T-helper 17 cell (primary cell): Measurements from ENCODE around the gene ZNF423. TPM values are rescaled to one million over a fixed set of nuclear protein-coding genes. Genes with fewer than 3 reads are reported as not detected.

Source experiments
- ATAC-seq: fragments of 150-1000 bp; cut with Tn5 transposase; 2 replicates; pipeline ENCODE4 v1.10.0; 2021; ENCODE audit warnings: mild to moderate bottlenecking, moderate library complexity
- DNase-seq, 3 donors: peaks; one replicate each; pipeline versions ENCODE4 v3.0.0 to v3.0.0-alpha.2; 2020 to 2021
- H3K9me3 ChIP-seq: one replicate; pipeline ENCODE4 v1.7.0; 2013; ENCODE audit warnings: low read length, mild to moderate bottlenecking; ENCODE audit not compliant: control insufficient read depth, poor library complexity, severe bottlenecking
- H3K27ac Mint-ChIP-seq: one replicate; pipeline ENCODE4 v1.8.0; 2022; ENCODE audit warnings: mild to moderate bottlenecking, moderate library complexity, mixed read lengths
- H3K27me3 Mint-ChIP-seq: one replicate; pipeline ENCODE4 v1.8.0; 2022; ENCODE audit warnings: mixed read lengths
- H3K36me3 Mint-ChIP-seq: one replicate; pipeline ENCODE4 v1.8.0; 2022; ENCODE audit warnings: low read depth, mixed read lengths
- H3K4me1 Mint-ChIP-seq: one replicate; pipeline ENCODE4 v1.8.0; 2022; ENCODE audit warnings: mild to moderate bottlenecking, mixed read lengths
- H3K4me3 Mint-ChIP-seq: one replicate; pipeline ENCODE4 v1.8.0; 2022; ENCODE audit warnings: mild to moderate bottlenecking, moderate library complexity, mixed read lengths
- total RNA-seq, 4 donors: library from RNA in 2 of 4; stranded (reverse) in 2 of 4; gene quantifications; one replicate each; pipeline ENCODE4 v1.2.3 and lab custom pipeline; 2022 to 2026

The ZNF423 gene
- total RNA-seq, 2 donors from 2014 or later = not detected

GRCh38 chr16:49440156-49441065, 415.5 kb downstream of the ZNF423 start:
- DNase-seq (no peak), ATAC-seq (no peak)
- Mint-ChIP-seq H3K4me1 (peaks cover 3% of the 10 kb centered on the region), H3K27ac (no peak overlapping the region), H3K4me3 (no peak overlapping the region), H3K27me3 (peaks cover 22% of the 10 kb centered on the region), H3K36me3 (no peaks in the 10 kb centered on the region)
- no peaks in the 10 kb centered on the region for H3K9me3 ChIP-seq

- H3K4me1 Mint-ChIP-seq = peaks cover 3% of the 10 kb centered on the region
- no peaks in the 10 kb centered on the region for H3K9me3 ChIP-seq
- no peak overlapping the region for H3K4me3 Mint-ChIP-seq
- peaks cover 22% of the 10 kb centered on the region for H3K27me3 Mint-ChIP-seq
- ATAC-seq = no peak
- H3K27ac Mint-ChIP-seq = no peak overlapping the region
- no peak for DNase-seq
- H3K36me3 Mint-ChIP-seq = no peaks in the 10 kb centered on the region
These were observed 416.2 kb downstream of the ZNF423 start for GRCh38 chr16:49439676-49440075.

- Mint-ChIP-seq H3K27me3 (peaks cover 22% of the 10 kb centered on the region), H3K4me1 (peaks cover 3% of the 10 kb centered on the region), H3K36me3 (no peaks in the 10 kb centered on the region), H3K4me3 (no peak overlapping the region), H3K27ac (no peak overlapping the region)
- DNase-seq = no peak
- ATAC-seq = no peak
- no peaks in the 10 kb centered on the region for H3K9me3 ChIP-seq
These were observed 416.9 kb downstream of the ZNF423 start for GRCh38 chr16:49439050-49439449.

Other genes starting within 250 kb of the ZNF423 start
- gene CNEP1R1, start 169.1 kb upstream of the ZNF423 start, total RNA-seq = 10 to 100 TPM; 32.6 to 32.8 TPM
- 10 to 100 TPM; 10.9 to 12.0 TPM for gene HEATR3, start 209.9 kb upstream of the ZNF423 start, total RNA-seq